MG63 (cell line): ENCODE data around the gene CCDC9B. TPM values are rescaled to one million over a fixed set of nuclear protein-coding genes. Genes with fewer than 3 reads are reported as not detected.

Experiments used
- DNase-seq: peaks from one replicate; pipeline ENCODE4 v3.0.0-alpha.2; 2020
- H3K27me3 ChIP-seq: fragments of 250-450 bp; sonication (Bioruptor Pico); 2 replicates; pipeline ENCODE4 v1.5.1; 2020; ENCODE audit warnings: mild to moderate bottlenecking, moderate library complexity
- H3K36me3 ChIP-seq: fragments of 250-450 bp; sonication (Bioruptor Pico); 2 replicates; pipeline ENCODE4 v1.5.1; 2020; ENCODE audit warnings: mild to moderate bottlenecking, moderate library complexity
- H3K4me3 ChIP-seq: fragments of 250-450 bp; sonication (Bioruptor Pico); 2 replicates; pipeline ENCODE4 v1.5.1; 2020; ENCODE audit warnings: mild to moderate bottlenecking, moderate library complexity
- H3K9me3 ChIP-seq: fragments of 250-450 bp; sonication (Bioruptor Pico); 2 replicates; pipeline ENCODE4 v1.5.1; 2020; ENCODE audit warnings: mild to moderate bottlenecking, moderate library complexity
- total RNA-seq: library from RNA; depleted of rRNA; stranded (reverse); fragments of >200 nt; shearing (Covaris generic); gene quantifications from 2 replicates; pipeline ENCODE4 v1.2.3, GENCODE V29; 2014; ENCODE audit warnings: low replicate concordance

Gene CCDC9B
- total RNA-seq, 1 experiment from 2014 or later, result 8.2 TPM

DNA sequence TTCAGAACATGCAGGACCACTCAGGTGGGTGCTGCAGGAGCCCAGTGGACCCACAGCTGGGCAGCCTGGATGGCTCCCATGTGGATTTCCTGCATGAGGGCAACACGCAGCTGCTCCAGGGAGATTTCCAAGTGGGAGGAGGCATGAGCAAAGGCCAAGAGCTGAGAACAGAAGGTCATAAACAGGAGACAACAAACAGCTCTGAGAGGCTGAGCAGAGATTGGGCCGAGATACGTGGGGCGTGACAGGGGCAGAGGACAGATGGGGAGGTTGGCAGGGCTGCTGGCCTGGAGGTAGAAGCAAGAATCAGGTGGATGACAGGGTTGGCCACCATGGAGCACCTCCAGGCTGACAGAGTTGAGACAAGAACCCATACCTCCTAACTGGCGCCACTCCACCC, 13.0 kb upstream of the CCDC9B start:
- Histone ChIP-seq H3K4me3 (no peak overlapping the region), H3K27me3 (no peaks in the 10 kb centered on the region), H3K9me3 (no peaks in the 10 kb centered on the region), H3K36me3 (no peaks in the 10 kb centered on the region)
- no peak for DNase-seq

DNA sequence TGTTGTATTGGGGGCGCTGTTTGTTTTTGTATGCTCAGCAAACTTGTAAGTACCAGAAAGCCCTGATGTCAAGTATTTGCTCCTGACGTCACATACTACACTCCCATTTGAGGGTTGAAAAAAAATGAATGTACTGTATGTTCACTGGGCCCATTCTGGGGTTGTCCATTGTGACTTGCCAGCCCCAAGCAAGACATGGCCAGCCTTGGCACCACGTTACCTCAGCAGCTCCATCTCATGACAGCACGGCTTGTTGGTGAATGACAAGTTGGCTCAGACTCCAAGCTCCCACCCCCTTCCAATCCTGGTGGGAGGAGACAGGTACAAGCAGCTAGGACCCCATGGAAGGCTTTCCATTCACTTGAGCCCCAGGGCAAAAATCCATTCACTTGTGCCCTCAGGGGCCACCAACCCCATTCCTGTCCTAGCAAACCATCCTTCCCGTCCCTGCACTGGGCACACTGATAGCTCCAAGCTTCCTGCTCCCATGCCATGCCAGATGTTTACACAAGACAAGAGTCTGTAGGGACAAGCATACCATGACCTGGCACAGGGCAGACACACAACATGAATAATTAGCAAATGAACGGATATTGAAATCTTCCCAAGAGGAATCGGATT, 11.7 kb upstream of the CCDC9B start:
- no peaks in the 10 kb centered on the region for H3K27me3 ChIP-seq
- H3K36me3 ChIP-seq, result no peaks in the 10 kb centered on the region
- DNase-seq, result no peak
- no peaks in the 10 kb centered on the region for H3K9me3 ChIP-seq
- H3K4me3 ChIP-seq, result no peak overlapping the region

GRCh38 chr15:40349163-40349562, 8.4 kb upstream of the CCDC9B start:
- Histone ChIP-seq H3K4me3 (no peak overlapping the region), H3K9me3 (no peaks in the 10 kb centered on the region), H3K36me3 (no peaks in the 10 kb centered on the region), H3K27me3 (no peaks in the 10 kb centered on the region)
- no peak for DNase-seq

- DNase-seq, result no peak
- Histone ChIP-seq H3K4me3 (no peak overlapping the region), H3K36me3 (no peaks in the 10 kb centered on the region), H3K9me3 (no peaks in the 10 kb centered on the region), H3K27me3 (no peaks in the 10 kb centered on the region)
Measured at GRCh38 chr15:40348474-40348870, 7.7 kb upstream of the CCDC9B start.

DNA sequence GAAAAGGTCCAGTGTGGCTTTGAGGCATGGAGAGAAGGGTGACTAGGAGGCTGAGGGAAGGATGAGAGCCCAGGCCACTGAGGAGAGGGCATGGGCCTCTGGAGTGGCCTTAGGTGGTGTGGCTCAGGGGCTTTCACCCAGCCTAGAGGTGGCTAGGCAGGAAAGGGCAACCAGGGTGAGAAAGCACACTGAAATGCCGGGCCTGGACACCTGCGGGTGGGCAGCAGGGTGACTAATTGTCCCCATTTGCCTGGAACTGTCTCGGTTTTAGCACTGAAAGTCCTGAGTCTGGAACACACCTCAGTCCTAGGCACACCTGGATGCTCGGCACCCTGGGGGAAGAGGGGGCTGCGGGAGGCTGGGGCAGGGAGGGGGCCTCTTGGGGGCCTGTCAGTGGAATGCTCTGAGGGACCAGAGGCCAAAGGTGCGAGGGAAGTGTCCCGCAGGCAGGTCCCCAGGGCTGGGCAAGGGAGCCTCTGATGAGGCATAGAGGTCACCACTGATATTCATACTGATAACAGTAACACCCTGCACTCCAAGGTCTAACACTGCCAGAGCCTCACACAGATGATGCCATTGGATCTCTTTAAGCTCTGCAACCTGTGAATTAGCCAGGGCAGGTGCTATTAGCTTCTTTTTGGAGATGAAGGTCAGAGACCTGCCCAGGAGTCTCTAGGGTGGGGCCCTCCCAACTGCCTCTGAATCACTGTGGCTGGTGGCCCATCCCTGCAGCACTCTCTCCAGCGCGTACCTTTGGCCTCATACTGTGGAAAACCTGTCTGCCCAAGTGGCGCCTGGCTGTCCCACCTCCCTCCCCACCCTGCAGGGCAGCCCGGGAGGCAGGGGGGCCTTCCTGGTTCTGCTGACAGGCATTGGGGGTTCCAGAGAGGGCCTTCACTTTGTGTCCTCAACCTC, 7.1 kb upstream of the CCDC9B start:
- Histone ChIP-seq H3K36me3 (no peaks in the 10 kb centered on the region), H3K4me3 (no peak overlapping the region), H3K9me3 (no peaks in the 10 kb centered on the region), H3K27me3 (no peaks in the 10 kb centered on the region)
- no peak for DNase-seq

- Histone ChIP-seq H3K27me3 (no peaks in the 10 kb centered on the region), H3K36me3 (no peaks in the 10 kb centered on the region), H3K4me3 (no peak overlapping the region), H3K9me3 (no peaks in the 10 kb centered on the region)
- DNase-seq, result no peak
Measured at GRCh38 chr15:40346579-40347558, 6.1 kb upstream of the CCDC9B start.

DNA sequence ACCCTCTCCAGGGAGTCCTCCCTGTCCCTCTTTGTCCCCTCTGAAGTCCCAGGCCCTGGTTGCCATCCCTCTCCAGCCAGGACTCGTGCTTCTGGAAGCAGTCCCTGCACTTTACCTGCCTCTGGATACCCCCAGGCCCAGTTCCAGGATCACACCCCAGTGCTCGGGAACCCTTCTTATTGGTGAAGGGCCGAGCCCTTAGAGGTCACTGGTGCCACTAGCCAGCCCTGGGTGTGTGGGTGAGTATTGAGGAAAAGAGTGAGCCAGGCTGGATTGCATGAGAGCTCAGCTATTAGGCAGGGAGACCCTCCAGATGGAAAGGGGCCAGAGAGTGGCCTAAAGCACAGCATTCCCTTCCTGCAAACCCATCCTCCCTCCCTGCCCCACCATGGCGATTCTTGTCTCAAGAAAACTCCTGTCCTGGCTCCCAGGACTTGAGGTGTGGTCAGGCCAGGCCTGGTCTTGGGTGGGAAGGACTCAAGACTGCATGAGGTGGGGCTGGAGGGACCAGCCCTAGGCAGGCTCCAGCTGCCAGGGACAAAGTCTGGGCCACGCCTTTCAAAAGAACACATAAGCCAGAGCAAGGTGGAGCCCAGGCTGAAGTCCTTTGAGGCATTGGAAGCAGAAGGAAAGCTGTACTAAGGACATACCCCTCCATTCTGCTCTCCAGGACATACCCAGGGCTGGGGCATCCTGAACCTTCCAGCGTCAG, 5.3 kb upstream of the CCDC9B start:
- no peak for DNase-seq
- no peaks in the 10 kb centered on the region for H3K36me3 ChIP-seq
- H3K4me3 ChIP-seq, result no peak overlapping the region

DNA sequence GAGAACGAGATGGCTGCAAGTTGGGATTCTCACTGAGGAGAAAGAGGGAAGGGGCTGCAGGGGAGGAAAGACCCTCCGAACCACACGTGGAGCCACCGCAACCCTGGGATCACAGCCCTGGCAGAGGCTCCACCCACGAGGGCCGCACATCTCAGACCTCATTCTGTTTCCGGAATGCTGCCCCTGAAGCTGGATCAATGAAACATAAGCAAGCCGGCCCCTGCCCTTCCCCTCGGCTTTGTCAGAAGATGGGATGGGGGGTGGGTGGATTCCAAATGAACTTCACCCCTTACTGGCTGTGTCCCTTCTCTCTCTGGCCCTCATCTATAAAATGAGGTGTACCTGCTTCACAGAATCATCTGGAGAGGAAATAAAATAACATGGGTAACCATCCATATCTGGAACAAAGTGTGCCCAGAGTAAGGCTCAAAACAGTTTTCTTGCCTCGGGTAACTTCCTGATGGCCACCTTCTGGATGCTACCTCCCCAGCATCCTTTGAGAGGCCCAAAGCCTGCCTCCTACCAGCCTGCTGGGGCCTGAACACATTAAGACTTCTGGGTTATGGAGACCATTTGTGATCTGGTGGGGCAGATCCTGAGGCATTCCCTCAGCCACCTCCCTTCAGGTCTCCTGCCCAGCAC, 4.6 kb upstream of the CCDC9B start:
- no peak for DNase-seq
- Histone ChIP-seq H3K9me3 (no peaks in the 10 kb centered on the region), H3K4me3 (no peak overlapping the region), H3K27me3 (no peaks in the 10 kb centered on the region), H3K36me3 (no peaks in the 10 kb centered on the region)

More for the DNA sequence above, 5.3 kb upstream of the CCDC9B start:
- H3K27me3 ChIP-seq, result no peaks in the 10 kb centered on the region
- H3K9me3 ChIP-seq, result no peaks in the 10 kb centered on the region

DNA sequence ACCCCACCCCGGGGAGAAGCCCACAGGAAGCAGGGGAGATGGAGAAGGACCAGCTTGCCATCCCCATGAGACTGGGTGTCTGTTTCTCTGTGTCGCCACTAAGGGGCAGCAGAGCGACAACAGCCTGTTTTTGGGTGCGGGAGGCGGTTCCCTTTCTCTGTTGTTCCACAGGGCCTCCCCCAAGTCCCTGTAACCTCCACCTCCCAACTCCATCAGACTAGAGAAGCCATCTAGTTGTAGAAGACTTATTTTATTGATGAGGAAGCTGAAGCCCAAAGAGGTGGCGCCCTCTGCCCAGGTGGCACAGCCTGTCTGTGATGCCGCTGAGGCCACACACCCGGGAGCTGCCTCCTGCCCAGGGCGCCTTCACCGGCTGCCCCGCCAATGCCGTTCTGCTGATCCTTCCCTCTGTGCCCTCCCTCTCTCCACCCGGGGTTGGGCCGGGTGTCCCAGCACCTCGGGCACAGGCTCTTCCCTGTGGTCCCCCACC, 3.9 kb upstream of the CCDC9B start:
- Histone ChIP-seq H3K36me3 (no peaks in the 10 kb centered on the region), H3K27me3 (no peaks in the 10 kb centered on the region), H3K9me3 (no peaks in the 10 kb centered on the region), H3K4me3 (no peak overlapping the region)
- peak; percentile 53 for DNase-seq

DNA sequence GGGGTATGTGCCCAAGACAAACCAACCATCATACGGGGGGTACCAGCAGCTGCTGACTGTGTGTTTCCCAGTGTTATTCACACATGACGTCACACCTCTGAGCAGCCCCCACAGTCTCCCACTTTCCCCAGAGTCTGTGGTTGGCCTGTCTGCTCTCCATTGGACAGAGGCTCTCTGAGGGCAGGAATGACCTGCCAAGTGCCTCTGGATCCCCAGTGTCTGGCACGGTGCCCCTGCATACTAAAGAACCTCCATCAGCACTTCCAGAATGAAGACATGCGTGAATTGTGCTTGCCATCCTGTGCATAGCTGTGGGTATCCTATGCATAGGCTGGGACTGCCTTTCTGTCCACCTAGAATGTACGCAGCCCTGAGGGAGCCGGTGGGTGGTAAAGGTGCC, 3.5 kb upstream of the CCDC9B start:
- no peaks in the 10 kb centered on the region for H3K36me3 ChIP-seq
- H3K4me3 ChIP-seq, result no peak overlapping the region
- no peak for DNase-seq
- no peaks in the 10 kb centered on the region for H3K9me3 ChIP-seq
- no peaks in the 10 kb centered on the region for H3K27me3 ChIP-seq

DNA sequence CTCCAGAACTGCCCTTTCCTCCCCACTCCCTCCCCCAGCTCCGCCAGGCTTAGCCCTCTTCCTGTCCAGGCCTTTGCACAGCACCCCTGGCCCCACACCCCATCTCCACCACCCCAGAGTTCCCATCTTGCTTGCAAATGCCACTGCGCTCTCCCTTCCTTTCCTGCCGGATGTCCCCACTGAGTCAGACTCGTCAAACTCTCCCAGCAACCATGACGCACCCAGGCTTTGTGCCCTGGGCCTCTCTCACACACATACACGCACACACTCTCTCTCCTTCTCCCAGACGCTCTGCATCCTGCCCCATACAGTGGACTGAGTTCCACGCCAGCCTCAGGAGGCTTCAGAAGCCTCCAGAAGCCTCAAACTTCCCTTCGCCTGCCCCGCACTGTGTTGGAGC, 2.8 kb upstream of the CCDC9B start:
- Histone ChIP-seq H3K9me3 (no peaks in the 10 kb centered on the region), H3K36me3 (no peaks in the 10 kb centered on the region; the same call in 1 of the 2 replicates), H3K4me3 (no peak overlapping the region), H3K27me3 (no peaks in the 10 kb centered on the region)
- DNase-seq, result peak; percentile 57

DNA sequence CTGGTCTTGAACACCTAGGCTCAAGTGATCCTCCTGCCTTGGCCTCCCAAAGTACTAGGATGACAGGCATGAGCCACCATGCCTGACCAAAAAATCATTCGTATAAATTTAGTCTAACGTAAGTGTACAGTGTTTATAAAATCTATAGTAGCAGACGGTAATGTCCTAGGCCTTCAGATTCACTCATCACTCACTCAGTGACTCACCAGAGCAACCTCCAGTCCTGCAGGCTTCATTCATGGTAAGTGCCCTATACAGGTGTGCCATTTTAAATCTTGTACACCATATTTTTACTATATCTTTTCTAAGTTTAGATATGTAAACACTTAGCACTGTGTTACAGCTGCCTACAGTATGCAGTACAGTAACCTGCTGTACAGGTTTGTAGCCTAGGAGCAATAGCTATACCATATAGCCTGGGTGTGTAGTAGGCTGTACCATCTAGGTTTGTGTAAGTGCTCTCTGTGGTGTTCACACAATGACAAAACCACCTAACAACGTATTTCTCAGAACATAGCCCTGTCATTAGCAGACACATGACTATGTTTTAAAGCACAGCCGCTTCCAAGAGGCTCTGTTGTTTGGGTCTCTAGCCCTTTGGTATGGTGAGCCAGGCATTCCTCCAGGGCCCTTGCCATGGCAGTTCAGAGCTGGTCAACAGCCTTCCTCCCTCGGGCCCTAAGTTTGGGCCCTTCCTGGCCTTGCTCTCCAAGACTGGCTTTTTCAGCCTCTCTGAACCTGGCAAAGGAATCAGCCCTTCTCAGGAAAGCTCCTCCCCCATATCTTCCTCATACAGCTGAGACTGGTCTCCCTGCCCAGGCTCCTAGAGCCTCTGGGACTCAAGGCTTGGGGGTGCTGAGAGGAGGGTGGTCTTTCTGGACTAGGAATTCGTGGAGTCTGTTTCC, 1.9 kb upstream of the CCDC9B start:
- Histone ChIP-seq H3K4me3 (no peak overlapping the region), H3K27me3 (no peaks in the 10 kb centered on the region), H3K36me3 (no peaks in the 10 kb centered on the region; the same call in 1 of the 2 replicates), H3K9me3 (no peaks in the 10 kb centered on the region)
- DNase-seq, result no peak

DNA sequence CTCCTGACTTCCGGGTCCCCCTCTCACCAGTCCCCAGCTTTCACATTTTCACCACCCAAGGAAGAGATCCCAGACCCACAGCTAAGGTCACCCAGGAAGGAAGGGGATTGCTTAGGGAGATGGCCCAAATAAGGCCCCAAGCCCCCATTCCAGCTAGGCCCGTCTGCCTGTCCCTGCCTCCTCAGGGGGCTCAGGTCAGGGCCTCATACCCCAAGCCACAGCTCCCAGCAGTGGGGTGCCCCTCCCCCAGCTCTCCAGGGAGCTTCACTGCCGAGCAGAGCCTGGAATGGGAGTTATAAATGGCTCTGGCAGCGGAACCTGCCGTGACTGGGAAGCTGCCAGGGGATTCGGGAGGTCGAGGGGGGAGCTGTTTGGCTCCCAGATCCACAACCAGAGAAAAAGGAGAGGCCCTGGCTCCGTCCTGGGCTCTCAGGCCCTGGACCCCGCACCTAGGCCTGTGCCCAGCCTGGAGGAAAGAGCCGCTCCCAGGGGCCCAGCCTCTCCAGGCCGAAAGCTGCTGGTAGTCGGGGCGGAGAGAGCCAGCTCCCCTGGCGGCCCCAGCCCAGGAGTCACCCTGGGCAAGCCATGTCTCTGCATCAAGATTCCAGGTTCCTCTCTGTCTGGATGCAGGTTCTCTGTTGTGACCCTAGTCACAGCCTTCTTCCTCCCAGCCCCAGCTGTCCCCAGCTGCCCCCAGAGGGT, 550 bp downstream of the CCDC9B start:
- Histone ChIP-seq H3K9me3 (no peaks in the 10 kb centered on the region), H3K27me3 (no peaks in the 10 kb centered on the region), H3K36me3 (no peaks in the 10 kb centered on the region; the same call in 1 of the 2 replicates), H3K4me3 (peak overlapping the region; percentile 38)
- DNase-seq, result peak; percentile 74

DNA sequence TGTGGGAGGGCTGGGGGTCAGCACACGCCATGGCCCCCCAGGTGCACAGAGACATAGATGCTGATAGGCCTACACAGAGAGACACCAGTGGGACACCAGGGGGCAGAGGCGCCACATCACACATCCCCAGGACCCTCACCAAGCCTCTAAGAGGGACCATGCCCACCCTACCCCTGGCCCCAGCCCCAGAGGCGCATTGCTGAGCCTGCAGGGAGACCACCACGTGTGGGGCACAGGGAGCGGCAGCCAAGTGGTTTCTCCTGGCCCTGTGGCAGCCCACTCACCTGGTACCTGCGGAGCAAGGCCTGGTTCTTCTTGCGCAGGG, 1.2 kb downstream of the CCDC9B start:
- no peaks in the 10 kb centered on the region for H3K9me3 ChIP-seq
- peak overlapping the region; percentile 38 for H3K4me3 ChIP-seq
- H3K27me3 ChIP-seq, result no peaks in the 10 kb centered on the region
- no peaks in the 10 kb centered on the region; the same call in 1 of the 2 replicates for H3K36me3 ChIP-seq
- no peak for DNase-seq
